Activated naive CD8-positive, alpha-beta T cell treated with anti-CD3 and anti-CD28 coated beads, Interleukin-2, amount 50 U/mL, for 16 hours (primary cell): Measurements from ENCODE around the gene SMC4.
A peak's percentile ranks its signal among the peaks of the same experiment; 100 is the strongest.
"Not testable (repeated sequence)": the region's sequence is repeated elsewhere in the genome, so short reads cannot be mapped to it uniquely, and the experiment has no call there.

Source experiments
- DNase-seq: peaks from one replicate; pipeline ENCODE4 v3.0.0-alpha.2; 2020; ENCODE audit warnings: low read depth, low spot score

The SMC4 gene

DNA sequence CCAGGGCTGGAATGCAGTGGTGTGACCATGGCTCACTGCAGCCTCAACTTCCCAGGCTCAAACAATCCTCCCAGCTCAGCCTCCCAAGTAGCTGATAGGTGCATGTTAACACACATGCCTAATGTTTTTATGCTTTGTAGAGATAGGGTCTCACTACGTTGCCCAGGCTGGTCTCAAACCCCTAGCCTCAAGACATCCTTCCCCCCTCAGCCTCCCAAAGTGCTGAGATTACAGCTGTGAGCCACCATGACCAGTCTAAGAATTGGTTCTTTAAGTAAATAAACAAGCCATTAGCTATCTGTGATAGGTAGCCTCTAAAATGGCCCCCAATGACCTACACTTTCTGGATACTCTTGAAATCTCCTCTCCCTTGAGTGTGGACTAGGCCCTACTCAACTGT, 46.4 kb downstream of the SMC4 start:
- no peak for DNase-seq

- DNase-seq: no peak
Observed at GRCh38 chr3:160446522-160447056, 47.1 kb downstream of the SMC4 start.

GRCh38 chr3:160447544-160447943, 48.1 kb downstream of the SMC4 start:
- no peak for DNase-seq

- DNase-seq: no peak
Observed at GRCh38 chr3:160448845-160449635, 49.6 kb downstream of the SMC4 start.

- peak; percentile 92 for DNase-seq
Observed at GRCh38 chr3:160449636-160450598, 50.5 kb downstream of the SMC4 start, which contains the start of gene TRIM59. TRIM59 (minus strand) TSS chr3:160449786; CDS start chr3:160439183, 10,603 bp downstream.

- DNase-seq: no peak
Observed at GRCh38 chr3:160450846-160451245, 51.4 kb downstream of the SMC4 start.

DNA sequence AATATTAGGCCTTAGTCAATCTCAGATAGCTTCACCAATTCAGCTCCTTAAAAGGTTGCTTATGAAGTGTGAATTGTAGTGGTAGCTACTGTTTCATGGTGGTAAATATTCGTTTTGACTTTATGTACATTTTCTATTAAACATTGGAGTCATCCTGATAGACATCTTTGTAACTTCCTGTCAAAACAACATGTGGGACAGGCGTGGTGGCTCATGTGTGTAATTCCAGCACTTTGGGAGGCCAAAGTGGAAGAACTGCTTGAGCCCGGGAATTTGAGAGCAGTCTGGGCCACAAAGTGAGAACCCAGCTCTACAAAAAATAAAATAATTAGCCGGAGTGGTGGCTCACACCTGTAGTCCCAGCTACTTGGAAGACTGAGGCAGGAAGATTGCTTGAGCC, 52.2 kb downstream of the SMC4 start:
- DNase-seq: no peak

- not testable (repeated sequence) for DNase-seq
Observed at GRCh38 chr3:160452251-160452650, 52.8 kb downstream of the SMC4 start.

DNA sequence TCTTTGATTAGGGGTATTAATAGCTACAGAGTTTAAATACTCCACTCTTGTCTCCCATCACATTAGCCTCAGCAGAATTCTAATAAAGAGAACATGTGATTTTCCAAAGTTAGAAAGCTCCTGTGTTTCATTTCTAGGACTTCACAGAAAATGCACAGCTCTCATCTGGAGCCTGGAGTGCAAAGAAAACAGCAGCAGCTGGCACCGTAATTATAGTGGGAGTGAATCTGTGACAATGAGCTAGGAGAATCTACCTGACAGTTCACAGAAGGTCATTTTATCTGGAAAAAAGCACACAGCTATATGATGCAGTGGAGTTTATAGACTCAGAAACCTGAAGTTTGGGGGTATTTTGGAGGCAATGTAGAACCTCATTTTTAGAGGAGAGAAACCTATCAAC, 55.5 kb downstream of the SMC4 start:
- DNase-seq: no peak

DNA sequence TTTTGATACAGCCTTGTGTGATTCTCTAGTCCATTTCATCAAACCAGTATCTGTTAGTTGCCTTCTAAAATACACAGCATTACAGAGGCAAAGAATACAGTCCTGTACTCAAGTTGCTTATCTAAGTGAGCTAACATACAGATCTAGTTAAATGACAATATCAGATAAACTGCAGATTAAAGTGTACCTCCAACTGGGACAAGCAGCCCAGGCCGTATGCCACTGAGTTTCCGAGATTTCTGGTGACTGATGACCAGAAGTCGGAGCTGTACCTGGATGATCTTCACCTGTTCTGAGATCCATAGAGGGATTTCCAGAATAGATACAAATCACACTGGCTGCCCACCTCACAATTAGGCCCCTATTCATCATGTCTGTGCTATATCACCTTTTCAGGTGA, 56.4 kb downstream of the SMC4 start:
- DNase-seq: no peak

- no peak for DNase-seq
Observed at GRCh38 chr3:160458151-160458550, 58.7 kb downstream of the SMC4 start.

GRCh38 chr3:160459450-160459970, 60.1 kb downstream of the SMC4 start:
- no peak for DNase-seq

- DNase-seq: no peak
Observed at GRCh38 chr3:160460033-160460432, 60.6 kb downstream of the SMC4 start.

DNA sequence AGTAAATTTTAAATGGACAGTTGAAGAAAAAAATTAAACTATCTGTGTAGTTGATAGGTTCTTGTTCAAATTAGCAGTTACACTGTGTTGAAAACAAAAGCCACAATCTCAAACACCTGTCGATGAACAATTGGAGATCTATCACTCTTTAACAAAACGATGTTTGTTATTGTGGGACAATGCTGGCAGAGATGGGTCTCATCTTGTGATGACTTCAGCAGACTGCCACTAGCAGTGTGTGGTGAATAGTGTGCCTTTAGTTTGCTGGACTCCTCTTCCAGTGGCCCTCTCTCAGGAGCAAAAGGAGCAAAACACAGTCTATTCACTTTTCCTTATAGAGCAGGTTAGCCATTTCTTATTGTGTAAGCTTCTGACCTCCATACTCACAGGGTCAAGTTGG, 64.9 kb downstream of the SMC4 start:
- DNase-seq: no peak

DNA sequence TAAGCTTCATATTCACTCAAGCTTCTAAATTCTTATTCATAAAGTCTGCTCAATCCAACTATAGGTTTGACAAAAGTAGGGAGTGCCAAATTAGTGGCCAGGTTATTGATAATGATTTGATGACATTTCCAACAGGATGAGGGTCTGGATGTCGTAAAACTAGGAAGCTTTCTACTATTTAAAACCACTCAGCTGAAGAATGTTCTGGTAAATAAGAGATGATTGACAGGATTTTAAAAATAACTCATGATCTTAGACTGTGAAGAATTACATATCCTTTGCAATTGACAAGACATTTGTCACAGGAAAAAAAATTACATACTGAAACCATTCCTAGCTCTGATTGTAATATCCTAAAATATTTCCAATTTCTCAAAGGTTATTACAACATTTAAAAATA, 65.5 kb downstream of the SMC4 start:
- no peak for DNase-seq

- no peak for DNase-seq
Observed at GRCh38 chr3:160470181-160470580, 70.7 kb downstream of the SMC4 start.

GRCh38 chr3:160471892-160472291, 72.4 kb downstream of the SMC4 start:
- no peak for DNase-seq

GRCh38 chr3:160472344-160472743, 72.9 kb downstream of the SMC4 start:
- no peak for DNase-seq

- no peak for DNase-seq
Observed at GRCh38 chr3:160473221-160473620, 73.8 kb downstream of the SMC4 start.

GRCh38 chr3:160473978-160474377, 74.5 kb downstream of the SMC4 start:
- no peak for DNase-seq

DNA sequence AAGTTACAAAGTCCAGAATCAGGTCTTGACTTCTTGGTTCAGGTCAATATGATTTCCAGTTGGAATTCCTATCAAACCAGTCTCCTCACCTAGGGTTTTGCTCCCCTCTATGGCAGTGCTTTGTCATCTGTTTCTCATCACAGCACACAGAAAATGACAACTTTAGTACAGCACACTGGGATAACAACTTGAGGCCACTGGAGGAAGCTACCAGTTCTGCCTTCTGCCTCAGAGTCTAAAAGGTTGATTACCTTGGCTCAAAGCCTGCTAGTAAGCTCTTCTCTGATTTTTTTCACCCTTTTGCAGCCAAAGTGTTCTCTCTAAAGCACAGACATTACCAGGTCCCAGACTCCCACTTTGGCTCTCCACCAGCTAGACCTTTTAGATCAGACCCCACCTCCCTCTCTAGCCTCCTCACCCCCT, 75.0 kb downstream of the SMC4 start:
- DNase-seq: no peak

DNA sequence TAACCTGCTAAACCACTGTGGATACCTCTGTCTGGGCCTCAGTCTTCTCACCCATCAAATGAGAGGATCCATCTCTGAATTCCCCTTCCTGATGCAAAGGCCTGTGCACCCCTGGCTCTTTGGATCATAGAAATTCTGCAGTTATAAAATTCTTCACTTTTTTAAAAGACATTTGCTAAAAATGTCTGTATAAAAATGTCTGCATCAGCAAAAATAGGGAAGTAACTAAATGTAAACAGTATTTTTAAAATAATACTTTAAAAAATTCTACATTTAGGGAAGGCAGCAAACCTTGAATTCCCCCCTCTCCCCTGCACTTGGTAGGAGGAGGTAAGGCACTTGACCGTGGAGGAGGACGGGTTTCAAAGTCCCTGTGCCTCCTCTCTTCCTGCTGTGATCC, 75.7 kb downstream of the SMC4 start:
- no peak for DNase-seq
